ENCODE data around the gene ACP7. TPM values are rescaled to one million over a fixed set of nuclear protein-coding genes. Genes with fewer than 3 reads are reported as not detected.

The ACP7 gene
- total and polyA plus RNA-seq, 9 of the 15 experiments (the other 6 are each of a cell fraction or from before 2014, with no cell fraction given): not detected

DNA sequence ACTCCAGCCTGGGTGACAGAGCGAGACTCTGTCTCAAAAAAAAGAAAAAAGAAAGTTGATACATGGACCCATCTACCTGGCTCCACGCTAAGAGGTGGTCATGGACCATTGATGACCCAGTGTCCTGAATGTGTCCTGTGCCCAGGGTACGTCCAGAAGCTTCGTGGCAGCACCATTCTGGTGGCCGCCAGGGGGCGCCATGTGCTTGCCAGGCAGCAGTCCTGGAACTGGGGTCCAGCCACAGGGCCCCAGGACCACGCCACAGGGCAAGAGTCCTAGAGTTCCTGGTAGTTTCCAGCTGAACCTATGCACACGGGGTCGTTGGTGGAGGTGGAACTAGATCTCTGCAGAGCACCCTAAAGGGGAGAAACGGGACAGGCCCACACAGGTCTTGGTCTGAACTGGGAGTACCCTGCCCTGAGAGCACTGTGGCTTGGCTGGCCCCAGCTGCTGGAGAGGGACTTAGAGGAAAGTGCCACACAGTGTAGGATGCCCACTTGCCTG is 31.9 kb upstream of the ACP7 start:
- Histone ChIP-seq H3K4me3 (no peak overlapping the region), H4K20me1 (replicated peaks; ENCODE audit: control insufficient read depth, insufficient read depth, low read length) (no peaks in the 10 kb centered on the region)
- FAIRE-seq: peak; percentile 71
- TF ChIP-seq TFAP4 (CRISPR knock-in tag; IDR thresholded peaks at IDR 0.05; ENCODE audit: borderline replicate concordance) (peak; percentile 49; the same call in 1 of the 2 replicates), RREB1 (CRISPR knock-in tag; IDR thresholded peaks at IDR 0.05) (no peak), TEAD1 (CRISPR knock-in tag; IDR thresholded peaks at IDR 0.05) (0 out of 4 replicates have a peak, but pooled peaks of 1 of the 2 experiments have one; percentile 22), STAG1 (CRISPR knock-in tag; IDR thresholded peaks at IDR 0.05; ENCODE audit: borderline replicate concordance) (peak; percentile 84), RB1 (IDR thresholded peaks at IDR 0.05; ENCODE audit: low read depth) (peak; percentile 78), CTBP1 (IDR thresholded peaks at IDR 0.05; ENCODE audit: borderline replicate concordance) (peak; percentile 29; the same call in 1 of the 2 replicates), RAD21 (CRISPR knock-in tag; conservative IDR thresholded peaks at IDR 0.05 in 1 of 2, IDR thresholded peaks at IDR 0.05 in 1 of 2) (peak in 1 of 2 experiments; percentile 79; a peak in 3 of 4 replicates), SMC3 (conservative IDR thresholded peaks at IDR 0.05; ENCODE audit: insufficient read depth, low read depth, low read length) (peak; percentile 47; the same call in 1 of the 2 replicates), ELK3 (CRISPR knock-in tag; IDR thresholded peaks at IDR 0.05) (no peak), ZNF77 (CRISPR knock-in tag; IDR thresholded peaks at IDR 0.05) (no peak), SMARCA5 (IDR thresholded peaks at IDR 0.05) (no peak)
- TF ChIP-seq, protein P1, sequence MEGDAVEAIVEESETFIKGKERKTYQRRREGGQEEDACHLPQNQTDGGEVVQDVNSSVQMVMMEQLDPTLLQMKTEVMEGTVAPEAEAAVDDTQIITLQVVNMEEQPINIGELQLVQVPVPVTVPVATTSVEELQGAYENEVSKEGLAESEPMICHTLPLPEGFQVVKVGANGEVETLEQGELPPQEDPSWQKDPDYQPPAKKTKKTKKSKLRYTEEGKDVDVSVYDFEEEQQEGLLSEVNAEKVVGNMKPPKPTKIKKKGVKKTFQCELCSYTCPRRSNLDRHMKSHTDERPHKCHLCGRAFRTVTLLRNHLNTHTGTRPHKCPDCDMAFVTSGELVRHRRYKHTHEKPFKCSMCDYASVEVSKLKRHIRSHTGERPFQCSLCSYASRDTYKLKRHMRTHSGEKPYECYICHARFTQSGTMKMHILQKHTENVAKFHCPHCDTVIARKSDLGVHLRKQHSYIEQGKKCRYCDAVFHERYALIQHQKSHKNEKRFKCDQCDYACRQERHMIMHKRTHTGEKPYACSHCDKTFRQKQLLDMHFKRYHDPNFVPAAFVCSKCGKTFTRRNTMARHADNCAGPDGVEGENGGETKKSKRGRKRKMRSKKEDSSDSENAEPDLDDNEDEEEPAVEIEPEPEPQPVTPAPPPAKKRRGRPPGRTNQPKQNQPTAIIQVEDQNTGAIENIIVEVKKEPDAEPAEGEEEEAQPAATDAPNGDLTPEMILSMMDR (IDR thresholded peaks at IDR 0.05 in 2 of 3, conservative IDR thresholded peaks at IDR 0.05 in 1 of 3; ENCODE audit: insufficient read depth in 2 of 3, low read depth in 1 of 3, low read length in 3 of 3): peak; percentile 79 to 93 (median 80)

More for the DNA sequence above, 31.9 kb upstream of the ACP7 start:
- Histone ChIP-seq H3K4me1 (replicated peaks in 1 of 2; ENCODE audit: control insufficient read depth in 2 of 2, insufficient read depth in 2 of 2, low read length in 2 of 2) (peaks cover 0 to 3% of the 10 kb centered on the region in 2 experiments; a peak in 2 of 5 replicates), H3K9me3 (replicated peaks; ENCODE audit: control insufficient read depth, insufficient read depth, low read depth, low read length) (no peaks in the 10 kb centered on the region), H3K36me3 (ENCODE audit: control insufficient read depth, insufficient read depth, low read length) (no peaks in the 10 kb centered on the region), H3K27me3 (ENCODE audit: control insufficient read depth in 2 of 2, insufficient read depth in 2 of 2, low read length in 2 of 2) (no peaks in the 10 kb centered on the region), H3K27ac (ENCODE audit: extremely low read depth, low read depth, low read length) (no peak overlapping the region), H3K79me2 (ENCODE audit: control insufficient read depth, insufficient read depth, low read length) (no peaks in the 10 kb centered on the region), H3K9me1 (ENCODE audit: control insufficient read depth, insufficient read depth, low read length) (no peaks in the 10 kb centered on the region), H3K9ac (ENCODE audit: insufficient read depth in 1 of 2, low read depth in 2 of 2, low read length in 2 of 2) (no peak overlapping the region), H3K4me2 (ENCODE audit: insufficient read depth, low read length) (no peak overlapping the region), H2AFZ (ENCODE audit: low read depth, low read length) (no peak overlapping the region)
- intact Hi-C loops (cut with micrococcal nuclease): no loop called here
- no TSS peak for BruUV-seq (replicated peaks)
- CTCF ChIA-PET (ENCODE audit: low intra/inter-chr PET ratio): interaction anchor here (1.2 kb wide), 2 partner anchors 90 to 160 kb away, joined by 3 to 4 read pairs; no protein-coding TSS in a partner anchor
- DNase-seq (ENCODE audit: extremely low read depth in 1 of 4, low spot score in 3 of 4) (peak; percentile 55 to 78 (median 74)), ATAC-seq (peak; percentile 98)
- 2% methylated on average over 10 of the region's 10 CpGs for WGBS (ENCODE audit: insufficient coverage, low coverage, missing lambda C conversion rate)
- in situ Hi-C loops (cut with MboI): no loop called here
- POLR2A ChIA-PET: interaction anchor here (0.6 kb wide), 1 partner anchor 393 kb away, joined by 4 read pairs; the partner anchor contains the start of gene SUPT5H

Data from K562 (cell line).